ENCODE data around the gene ROR1. TPM values are rescaled to one million over a fixed set of nuclear protein-coding genes. Genes with fewer than 3 reads are reported as not detected.

Gene ROR1
- total RNA-seq, 1 experiment from 2014 or later, result not detected

- in situ Hi-C loops (cut with HindIII; ENCODE audit: low sequenced_read_pairs), result no loop called here
- no peak for DNase-seq (ENCODE audit: low spot score)
Measured at GRCh38 chr1:63976006-63976405, 202.2 kb downstream of the ROR1 start.

GRCh38 chr1:63977466-63977865 lies 203.6 kb downstream of the ROR1 start:
- in situ Hi-C loops (cut with HindIII; ENCODE audit: low sequenced_read_pairs), result no loop called here
- DNase-seq (ENCODE audit: low spot score), result no peak

GRCh38 chr1:63980740-63981407 lies 207.1 kb downstream of the ROR1 start:
- in situ Hi-C loops (cut with HindIII; ENCODE audit: low sequenced_read_pairs), result no loop called here

GRCh38 chr1:63981408-63981773 lies 207.6 kb downstream of the ROR1 start:
- in situ Hi-C loops (cut with HindIII; ENCODE audit: low sequenced_read_pairs), result no loop called here
- no peak for DNase-seq (ENCODE audit: low spot score)

More at GRCh38 chr1:63980740-63981407, 207.1 kb downstream of the ROR1 start:
- DNase-seq (ENCODE audit: low spot score), result peak; percentile 7

- in situ Hi-C loops (cut with HindIII; ENCODE audit: low sequenced_read_pairs), result no loop called here
- DNase-seq (ENCODE audit: low spot score), result no peak
Measured at GRCh38 chr1:63982201-63982600, 208.4 kb downstream of the ROR1 start.

- DNase-seq (ENCODE audit: low spot score), result no peak
- in situ Hi-C loops (cut with HindIII; ENCODE audit: low sequenced_read_pairs), result no loop called here
Measured at GRCh38 chr1:63983391-63984256, 209.8 kb downstream of the ROR1 start.

GRCh38 chr1:63984257-63984929 lies 210.6 kb downstream of the ROR1 start:
- DNase-seq (ENCODE audit: low spot score), result no peak
- in situ Hi-C loops (cut with HindIII; ENCODE audit: low sequenced_read_pairs), result no loop called here

GRCh38 chr1:63984930-63985290 lies 211.1 kb downstream of the ROR1 start:
- no peak for DNase-seq (ENCODE audit: low spot score)
- in situ Hi-C loops (cut with HindIII; ENCODE audit: low sequenced_read_pairs), result no loop called here

GRCh38 chr1:63987014-63987627 lies 213.3 kb downstream of the ROR1 start:
- DNase-seq (ENCODE audit: low spot score), result no peak
- in situ Hi-C loops (cut with HindIII; ENCODE audit: low sequenced_read_pairs), result no loop called here

- in situ Hi-C loops (cut with HindIII; ENCODE audit: low sequenced_read_pairs), result no loop called here
- no peak for DNase-seq (ENCODE audit: low spot score)
Measured at GRCh38 chr1:63987628-63988024, 213.8 kb downstream of the ROR1 start.

- in situ Hi-C loops (cut with HindIII; ENCODE audit: low sequenced_read_pairs), result no loop called here
- DNase-seq (ENCODE audit: low spot score), result no peak
Measured at GRCh38 chr1:63988941-63989340, 215.1 kb downstream of the ROR1 start.

- in situ Hi-C loops (cut with HindIII; ENCODE audit: low sequenced_read_pairs), result no loop called here
Measured at GRCh38 chr1:63991685-63992084, 217.9 kb downstream of the ROR1 start.

GRCh38 chr1:64000021-64000420 lies 226.2 kb downstream of the ROR1 start:
- in situ Hi-C loops (cut with HindIII; ENCODE audit: low sequenced_read_pairs), result no loop called here
- no peak for DNase-seq (ENCODE audit: low spot score)

More at GRCh38 chr1:63991685-63992084, 217.9 kb downstream of the ROR1 start:
- DNase-seq (ENCODE audit: low spot score), result no peak

- in situ Hi-C loops (cut with HindIII; ENCODE audit: low sequenced_read_pairs), result no loop called here
- DNase-seq (ENCODE audit: low spot score), result no peak
Measured at GRCh38 chr1:64001038-64001437, 227.2 kb downstream of the ROR1 start.

- in situ Hi-C loops (cut with HindIII; ENCODE audit: low sequenced_read_pairs), result no loop called here
- DNase-seq (ENCODE audit: low spot score), result peak; percentile 34
Measured at GRCh38 chr1:64004451-64005025, 230.7 kb downstream of the ROR1 start.

GRCh38 chr1:64005801-64006200 lies 232.0 kb downstream of the ROR1 start:
- in situ Hi-C loops (cut with HindIII; ENCODE audit: low sequenced_read_pairs), result no loop called here
- DNase-seq (ENCODE audit: low spot score), result peak; percentile 22

GRCh38 chr1:64006276-64007051 lies 232.6 kb downstream of the ROR1 start:
- DNase-seq (ENCODE audit: low spot score), result peak; percentile 71
- in situ Hi-C loops (cut with HindIII; ENCODE audit: low sequenced_read_pairs), result no loop called here

GRCh38 chr1:64010316-64010715 lies 236.5 kb downstream of the ROR1 start:
- in situ Hi-C loops (cut with HindIII; ENCODE audit: low sequenced_read_pairs), result no loop called here
- DNase-seq (ENCODE audit: low spot score), result no peak

- DNase-seq (ENCODE audit: low spot score), result no peak
- in situ Hi-C loops (cut with HindIII; ENCODE audit: low sequenced_read_pairs), result no loop called here
Measured at GRCh38 chr1:64013395-64013794, 239.6 kb downstream of the ROR1 start.
